Panc1 (cell line): Measurements from ENCODE around the gene TXN2.
"Not testable (repeated sequence)": the region's sequence is repeated elsewhere in the genome, so short reads cannot be mapped to it uniquely, and the experiment has no call there.

Experiments used
- POLR2AphosphoS5 ChIP-seq: IDR thresholded peaks from 2 replicates; pipeline ENCODE4 v1.6.1; 2012; ENCODE audit warnings: mild to moderate bottlenecking, low read depth, low read length, moderate library complexity
- TF ChIP-seq, protein P1 (sequence below): fragments of 450-650 bp; IDR thresholded peaks from 2 replicates; pipeline ENCODE4 v1.5.1; 2017; ENCODE audit warnings: mild to moderate bottlenecking

DNA sequence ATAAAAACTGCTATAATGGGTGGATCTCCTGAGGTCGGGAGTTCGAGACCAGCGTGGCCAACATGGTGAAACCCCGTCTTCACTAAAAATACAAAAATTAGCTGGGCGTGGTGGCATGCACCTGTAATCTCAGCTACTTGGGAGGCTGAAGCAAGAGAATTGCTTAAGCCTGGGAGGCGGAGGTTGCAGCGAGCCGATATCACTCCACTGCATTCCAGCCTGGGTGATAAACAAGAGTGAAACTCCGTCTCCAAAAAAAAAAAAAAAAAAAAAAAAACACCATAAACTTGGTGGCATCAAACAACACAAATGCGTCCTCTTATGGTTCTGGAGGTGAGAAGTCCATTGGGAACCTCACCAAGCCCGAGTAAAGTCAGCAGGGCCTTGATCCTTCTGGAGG, 53.5 kb downstream of the TXN2 start:
- TF ChIP-seq POLR2AphosphoS5 = not testable (repeated sequence)
- TF ChIP-seq, protein P1, sequence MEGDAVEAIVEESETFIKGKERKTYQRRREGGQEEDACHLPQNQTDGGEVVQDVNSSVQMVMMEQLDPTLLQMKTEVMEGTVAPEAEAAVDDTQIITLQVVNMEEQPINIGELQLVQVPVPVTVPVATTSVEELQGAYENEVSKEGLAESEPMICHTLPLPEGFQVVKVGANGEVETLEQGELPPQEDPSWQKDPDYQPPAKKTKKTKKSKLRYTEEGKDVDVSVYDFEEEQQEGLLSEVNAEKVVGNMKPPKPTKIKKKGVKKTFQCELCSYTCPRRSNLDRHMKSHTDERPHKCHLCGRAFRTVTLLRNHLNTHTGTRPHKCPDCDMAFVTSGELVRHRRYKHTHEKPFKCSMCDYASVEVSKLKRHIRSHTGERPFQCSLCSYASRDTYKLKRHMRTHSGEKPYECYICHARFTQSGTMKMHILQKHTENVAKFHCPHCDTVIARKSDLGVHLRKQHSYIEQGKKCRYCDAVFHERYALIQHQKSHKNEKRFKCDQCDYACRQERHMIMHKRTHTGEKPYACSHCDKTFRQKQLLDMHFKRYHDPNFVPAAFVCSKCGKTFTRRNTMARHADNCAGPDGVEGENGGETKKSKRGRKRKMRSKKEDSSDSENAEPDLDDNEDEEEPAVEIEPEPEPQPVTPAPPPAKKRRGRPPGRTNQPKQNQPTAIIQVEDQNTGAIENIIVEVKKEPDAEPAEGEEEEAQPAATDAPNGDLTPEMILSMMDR = not testable (repeated sequence)
